T-helper 22 cell (primary cell): ENCODE measurements around the gene PRKCH.

ENCODE experiments used
- DNase-seq: peaks from one replicate; pipeline ENCODE4 v3.0.0-alpha.2; 2020; ENCODE audit warnings: low read depth

Gene PRKCH

DNA sequence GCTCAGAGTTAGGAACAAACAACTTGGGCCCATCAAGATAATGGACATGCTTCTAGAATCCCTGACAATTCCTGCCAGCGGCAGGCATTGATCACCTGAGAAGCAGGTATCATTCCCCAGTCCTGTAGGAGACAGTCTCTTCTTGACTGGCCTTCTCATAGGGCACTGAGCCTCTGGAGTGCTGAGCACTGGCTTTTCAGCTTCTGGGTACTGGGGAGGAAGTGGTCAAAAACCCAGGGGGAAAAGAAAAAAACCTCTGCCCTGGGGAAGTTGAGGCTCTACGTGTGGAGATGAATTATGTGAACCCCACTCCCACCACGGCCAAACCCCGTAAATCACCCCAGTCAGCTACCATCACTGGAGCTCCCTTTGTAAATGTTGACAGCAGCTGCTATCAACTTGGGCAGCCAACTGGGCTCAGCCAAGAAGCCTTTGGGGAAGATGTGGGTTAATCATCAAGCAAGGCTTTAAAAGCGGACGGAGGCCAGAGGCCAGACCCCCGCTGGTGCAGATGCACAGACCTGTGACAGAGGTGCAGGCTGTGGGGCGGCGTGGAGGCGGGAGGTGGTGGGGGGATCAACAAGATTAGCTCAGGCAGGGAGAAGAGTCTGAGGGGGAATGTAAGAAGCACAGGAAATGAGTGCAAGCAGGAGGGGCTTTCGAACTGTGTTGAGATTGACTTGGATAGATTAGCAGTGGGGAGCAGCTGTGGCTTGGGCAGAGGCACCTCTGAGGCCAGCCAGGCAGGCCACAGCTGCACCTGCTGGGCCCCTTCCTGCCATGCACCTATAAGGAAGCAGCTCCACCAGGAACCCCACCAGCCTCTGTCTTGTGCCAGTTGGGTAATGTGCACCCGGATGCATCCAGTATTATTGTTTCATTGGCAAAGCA, 268.6 kb downstream of the PRKCH start:
- no peak for DNase-seq

DNA sequence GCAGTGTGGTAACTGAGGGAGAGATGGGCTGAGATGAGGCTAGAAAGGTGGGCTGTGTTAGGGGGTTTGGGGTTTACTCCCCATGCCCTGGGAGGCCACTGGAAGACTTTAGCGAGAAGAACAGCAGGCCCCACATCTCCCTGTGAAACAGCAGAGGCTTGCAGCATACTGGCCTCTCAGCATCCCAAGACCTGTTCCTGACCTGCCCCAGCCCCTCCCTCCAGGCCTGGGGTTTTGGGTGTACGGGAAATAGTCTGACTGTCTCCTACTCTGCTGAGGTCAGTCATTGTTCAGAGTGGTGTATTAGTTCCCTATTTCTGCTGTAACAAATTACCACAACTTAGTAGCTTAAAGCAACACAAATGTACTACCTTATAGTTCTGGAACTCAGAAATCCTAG, 270.5 kb downstream of the PRKCH start:
- DNase-seq = no peak

DNA sequence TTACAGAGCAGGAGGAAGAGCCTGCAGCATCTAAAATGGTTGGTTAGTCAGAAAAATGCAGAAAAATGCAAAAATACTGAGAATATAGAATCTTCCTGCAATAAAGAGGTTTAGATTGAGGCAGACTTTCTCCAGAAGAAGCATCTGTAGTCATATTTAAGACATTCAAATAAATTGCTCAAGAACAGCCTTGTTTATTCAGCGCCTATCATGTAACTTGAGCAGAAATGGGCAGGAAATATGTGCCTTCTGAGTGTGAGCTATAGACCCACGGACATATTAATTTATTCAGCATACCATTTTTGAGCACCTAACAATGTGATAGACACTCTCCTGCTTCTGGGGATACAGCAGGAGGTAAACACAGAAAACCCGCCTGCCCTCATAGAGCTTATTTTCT, 272.0 kb downstream of the PRKCH start:
- DNase-seq = no peak

DNA sequence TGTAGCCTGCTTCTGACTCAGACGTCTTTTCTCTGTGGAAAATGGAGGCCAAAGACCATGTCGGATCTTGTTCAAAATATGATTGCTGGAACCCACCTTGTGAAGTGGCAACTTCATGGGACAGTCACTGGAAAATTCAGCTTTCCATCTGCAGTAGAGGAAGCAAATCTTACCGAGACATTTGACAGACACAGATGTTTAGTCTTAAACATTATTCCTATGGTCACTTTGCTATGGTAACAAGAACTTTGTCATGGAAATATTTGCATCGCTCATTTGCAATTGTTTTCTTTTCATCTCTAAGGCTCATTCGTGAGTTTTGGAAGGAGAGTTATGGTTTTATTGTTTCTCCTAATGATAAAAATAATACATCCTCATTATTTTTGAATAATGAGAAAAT, 275.6 kb downstream of the PRKCH start:
- no peak for DNase-seq

DNA sequence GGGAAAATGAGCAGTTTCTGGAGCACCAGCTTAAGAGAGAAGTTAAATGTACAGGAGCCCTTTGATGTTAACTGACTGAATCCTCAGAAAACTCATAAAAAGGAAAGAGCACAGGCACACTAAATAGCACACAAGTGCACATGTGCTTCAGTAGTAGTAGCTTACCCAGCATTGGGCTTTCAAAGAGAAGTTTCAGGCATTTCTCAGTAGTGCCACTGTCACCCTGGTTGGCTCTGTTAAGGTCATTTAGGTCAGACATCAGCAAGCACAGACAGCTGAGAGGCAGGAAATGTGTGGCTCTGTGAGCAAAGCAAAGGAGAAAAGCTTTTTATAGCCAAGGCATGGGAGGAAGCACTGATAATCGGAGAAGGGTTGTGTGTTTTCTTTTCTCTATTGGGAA, 277.6 kb downstream of the PRKCH start:
- DNase-seq = no peak

DNA sequence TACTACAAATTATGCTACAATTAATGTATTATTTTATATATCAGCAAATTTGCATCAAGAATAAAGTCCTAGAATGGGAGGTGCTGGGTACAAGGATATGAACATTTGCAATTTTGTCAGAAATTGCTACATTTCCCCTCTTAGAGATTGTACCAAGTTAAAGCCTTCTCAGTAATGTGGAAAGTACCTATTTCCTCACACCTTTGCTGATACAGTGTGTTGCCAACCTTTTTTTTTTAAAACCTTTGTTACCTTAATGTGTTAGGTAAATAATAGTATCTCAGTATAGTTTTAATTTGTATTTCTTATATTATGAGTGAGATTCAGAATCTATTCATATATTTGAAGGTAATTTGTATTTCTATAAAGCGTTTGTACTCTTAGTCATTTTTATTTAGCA, 278.6 kb downstream of the PRKCH start:
- DNase-seq = no peak
